Naive thymus-derived CD8-positive, alpha-beta T cell (primary cell): Measurements from ENCODE around the gene LMBR1. TPM values are rescaled to one million over a fixed set of nuclear protein-coding genes. Genes with fewer than 3 reads are reported as not detected.
"Not testable (repeated sequence)": the region's sequence is repeated elsewhere in the genome, so short reads cannot be mapped to it uniquely, and the experiment has no call there.

Source experiments
- ATAC-seq, 2 donors: fragments of 150-1000 bp; cut with Tn5 transposase in 1 of 2; sonication (Bioruptor Pico), chemical (Tn5 transposase) in 1 of 2; 1 replicate in 1 of 2; 2 replicates in 1 of 2; pipeline ENCODE4 v1.10.0; 2021; ENCODE audit warnings: mild to moderate bottlenecking in 2 of 2, moderate library complexity in 2 of 2
- POLR2A ChIA-PET: fragments of 350-600 bp; sonication (Branson Sonifier 250); formaldehyde crosslinking; loops from one replicate; lab custom pipeline; 2021; ENCODE audit warnings: antibody characterized with exemption; lab: Charles Lee
- DNase-seq, 10 donors: peaks; one replicate each; pipeline versions ENCODE4 v3.0.0 to v3.0.0-alpha.2; 2020 to 2022
- H3K27ac Mint-ChIP-seq, 10 donors: one replicate each; pipeline ENCODE4 v1.8.0; 2020 to 2022; ENCODE audit warnings: mild to moderate bottlenecking in 10 of 10, mixed read lengths in 10 of 10, moderate library complexity in 4 of 10, inconsistent platforms in 1 of 10
- H3K27me3 Mint-ChIP-seq, 5 donors: one replicate each; pipeline ENCODE4 v1.8.0; 2021 to 2022; ENCODE audit warnings: mixed read lengths in 5 of 5
- H3K36me3 Mint-ChIP-seq, 3 donors: one replicate each; pipeline ENCODE4 v1.8.0; 2020 to 2022; ENCODE audit warnings: mixed read lengths in 3 of 3, mild to moderate bottlenecking in 2 of 3, inconsistent platforms in 1 of 3
- H3K4me1 Mint-ChIP-seq, 4 donors: one replicate each; pipeline ENCODE4 v1.8.0; 2021 to 2022; ENCODE audit warnings: mixed read lengths in 4 of 4
- H3K4me3 Mint-ChIP-seq, 10 donors: one replicate each; pipeline ENCODE4 v1.8.0; 2020 to 2022; ENCODE audit warnings: mild to moderate bottlenecking in 10 of 10, mixed read lengths in 10 of 10, moderate library complexity in 6 of 10, inconsistent platforms in 1 of 10
- H3K9me3 Mint-ChIP-seq, 9 donors: one replicate each; pipeline ENCODE4 v1.8.0; 2020 to 2022; ENCODE audit warnings: mixed read lengths in 9 of 9, mild to moderate bottlenecking in 3 of 9, inconsistent platforms in 1 of 9, moderate library complexity in 1 of 9
- polyA plus RNA-seq, 3 donors: library from polyadenylated mRNA; unstranded; fragments of 300-500 nt; fragmentation: Illumina TruSeq; gene quantifications; one replicate each; pipeline ENCODE4 v1.2.3, GENCODE V29; 2021
- total RNA-seq, 8 experiments: library from RNA in 2 of 8; stranded (reverse) in 2 of 8; gene quantifications; one replicate each; pipeline ENCODE4 v1.2.3 and lab custom pipeline; 2021 to 2026

LMBR1 gene
- total and polyA plus RNA-seq, 5 experiments from 2014 or later: 41.9 to 157 (median 45.9) TPM

- ATAC-seq (no peak), DNase-seq (peak in 1 of 10 donors; percentile 7)
- Mint-ChIP-seq H3K4me1 (peaks cover 0 to 6% (median 0%) of the 10 kb centered on the region in 4 donors), H3K4me3 (no peak overlapping the region), H3K36me3 (peaks cover 2 to 53% (median 8%) of the 10 kb centered on the region in 3 donors), H3K27ac (peak overlapping the region in 1 of 10 donors; percentile 43), H3K9me3 (no peaks in the 10 kb centered on the region), H3K27me3 (no peaks in the 10 kb centered on the region)
- POLR2A ChIA-PET: no interaction called here
Observed at GRCh38 chr7:156816943-156817572, 75.9 kb downstream of the LMBR1 start.

GRCh38 chr7:156811706-156812105, 81.3 kb downstream of the LMBR1 start:
- H3K4me3 Mint-ChIP-seq: peak overlapping the region in 1 of 10 donors; percentile 33
- peaks cover 7 to 55% (median 10%) of the 10 kb centered on the region in 3 donors for H3K36me3 Mint-ChIP-seq
- POLR2A ChIA-PET: no interaction called here
- ATAC-seq (no peak), DNase-seq (no peak)
- H3K27me3 Mint-ChIP-seq: no peaks in the 10 kb centered on the region
- peak overlapping the region in 1 of 10 donors; percentile 58 for H3K27ac Mint-ChIP-seq
- H3K9me3 Mint-ChIP-seq: no peaks in the 10 kb centered on the region
- peaks cover 0 to 9% (median 4%) of the 10 kb centered on the region in 4 donors for H3K4me1 Mint-ChIP-seq

GRCh38 chr7:156803656-156804055, 89.3 kb downstream of the LMBR1 start:
- H3K9me3 Mint-ChIP-seq, ATAC-seq, H3K4me1 Mint-ChIP-seq, H3K27me3 Mint-ChIP-seq, H3K4me3 Mint-ChIP-seq, DNase-seq, POLR2A ChIA-PET, H3K27ac Mint-ChIP-seq: not testable (repeated sequence)
- H3K36me3 Mint-ChIP-seq: peaks cover 16 to 55% (median 25%) of the 10 kb centered on the region in 3 donors

GRCh38 chr7:156802214-156802613, 90.8 kb downstream of the LMBR1 start:
- Mint-ChIP-seq H3K9me3 (peaks cover 0 to 2% (median 0%) of the 10 kb centered on the region in 9 donors), H3K4me1 (peaks cover 0 to 4% (median 2%) of the 10 kb centered on the region in 4 donors), H3K4me3 (no peak overlapping the region), H3K27ac (no peak overlapping the region), H3K27me3 (no peaks in the 10 kb centered on the region), H3K36me3 (peaks cover 16 to 55% (median 25%) of the 10 kb centered on the region in 3 donors)
- ATAC-seq: no peak
- POLR2A ChIA-PET: no interaction called here
- no peak for DNase-seq

GRCh38 chr7:156795415-156795814, 97.6 kb downstream of the LMBR1 start:
- Mint-ChIP-seq H3K9me3 (no peaks in the 10 kb centered on the region), H3K27me3 (no peaks in the 10 kb centered on the region), H3K27ac (peak overlapping the region in 1 of 10 donors; percentile 25), H3K4me1 (peaks cover 0 to 7% (median 2%) of the 10 kb centered on the region in 4 donors), H3K36me3 (peaks cover 1 to 57% (median 30%) of the 10 kb centered on the region in 3 donors), H3K4me3 (no peak overlapping the region)
- POLR2A ChIA-PET: no interaction called here
- ATAC-seq (no peak), DNase-seq (no peak)

- Mint-ChIP-seq H3K27ac (no peak overlapping the region), H3K4me1 (peaks cover 0 to 7% (median under 1%) of the 10 kb centered on the region in 4 donors), H3K4me3 (no peak overlapping the region), H3K36me3 (peaks cover 0 to 43% (median 21%) of the 10 kb centered on the region in 3 donors), H3K27me3 (no peaks in the 10 kb centered on the region), H3K9me3 (no peaks in the 10 kb centered on the region)
- no peak for ATAC-seq
- POLR2A ChIA-PET: no interaction called here
- DNase-seq: no peak
Observed at GRCh38 chr7:156793334-156793733, 99.6 kb downstream of the LMBR1 start.

- H3K36me3 Mint-ChIP-seq: peaks cover 0 to 39% (median 21%) of the 10 kb centered on the region in 3 donors
- no peak overlapping the region for H3K4me3 Mint-ChIP-seq
- no peak for DNase-seq
- no peak for ATAC-seq
- no peak overlapping the region for H3K27ac Mint-ChIP-seq
- POLR2A ChIA-PET: no interaction called here
- peaks cover 0 to 7% (median under 1%) of the 10 kb centered on the region in 4 donors for H3K4me1 Mint-ChIP-seq
- no peaks in the 10 kb centered on the region for H3K27me3 Mint-ChIP-seq
- H3K9me3 Mint-ChIP-seq: no peaks in the 10 kb centered on the region
Observed at GRCh38 chr7:156792611-156793010, 100.4 kb downstream of the LMBR1 start.

GRCh38 chr7:156791241-156791640, 101.7 kb downstream of the LMBR1 start:
- Mint-ChIP-seq H3K27ac (no peak overlapping the region), H3K36me3 (peaks cover 0 to 32% (median 20%) of the 10 kb centered on the region in 3 donors), H3K4me3 (no peak overlapping the region), H3K9me3 (no peaks in the 10 kb centered on the region), H3K27me3 (no peaks in the 10 kb centered on the region), H3K4me1 (peaks cover 0 to 7% (median under 1%) of the 10 kb centered on the region in 4 donors)
- no peak for ATAC-seq
- POLR2A ChIA-PET: no interaction called here
- no peak for DNase-seq

GRCh38 chr7:156790264-156790663, 102.7 kb downstream of the LMBR1 start:
- POLR2A ChIA-PET: no interaction called here
- DNase-seq (no peak), ATAC-seq (no peak)
- H3K27me3 Mint-ChIP-seq: no peaks in the 10 kb centered on the region
- peaks cover 0 to 24% (median 13%) of the 10 kb centered on the region in 3 donors for H3K36me3 Mint-ChIP-seq
- H3K4me3 Mint-ChIP-seq: no peak overlapping the region
- H3K9me3 Mint-ChIP-seq: no peaks in the 10 kb centered on the region
- H3K4me1 Mint-ChIP-seq: peaks cover 0 to 7% (median under 1%) of the 10 kb centered on the region in 4 donors
- H3K27ac Mint-ChIP-seq: no peak overlapping the region

GRCh38 chr7:156785998-156786543, 106.9 kb downstream of the LMBR1 start:
- H3K27me3 Mint-ChIP-seq: no peaks in the 10 kb centered on the region
- no peaks in the 10 kb centered on the region for H3K9me3 Mint-ChIP-seq
- no peak overlapping the region for H3K27ac Mint-ChIP-seq
- ATAC-seq: no peak
- no peak for DNase-seq
- peaks cover 0 to 30% (median 7%) of the 10 kb centered on the region in 3 donors for H3K36me3 Mint-ChIP-seq
- no peak overlapping the region for H3K4me3 Mint-ChIP-seq
- POLR2A ChIA-PET: no interaction called here
- peaks cover 6 to 13% (median 9%) of the 10 kb centered on the region in 4 donors for H3K4me1 Mint-ChIP-seq

GRCh38 chr7:156783864-156784263, 109.1 kb downstream of the LMBR1 start:
- ATAC-seq: no peak
- POLR2A ChIA-PET: no interaction called here

GRCh38 chr7:156781972-156782371, 111.0 kb downstream of the LMBR1 start:
- ATAC-seq (no peak), DNase-seq (no peak)
- peaks cover 13 to 25% (median 23%) of the 10 kb centered on the region in 4 donors for H3K4me1 Mint-ChIP-seq
- POLR2A ChIA-PET: no interaction called here
- H3K27ac Mint-ChIP-seq: peak overlapping the region in 1 of 10 donors; percentile 14
- H3K27me3 Mint-ChIP-seq: no peaks in the 10 kb centered on the region
- H3K36me3 Mint-ChIP-seq: peaks cover 11 to 39% (median 17%) of the 10 kb centered on the region in 3 donors
- H3K4me3 Mint-ChIP-seq: no peak overlapping the region
- H3K9me3 Mint-ChIP-seq: peaks cover 0 to 3% (median 0%) of the 10 kb centered on the region in 9 donors

More at GRCh38 chr7:156783864-156784263, 109.1 kb downstream of the LMBR1 start:
- DNase-seq: no peak
- H3K4me1 Mint-ChIP-seq: peaks cover 7 to 18% (median 15%) of the 10 kb centered on the region in 4 donors
- no peak overlapping the region for H3K4me3 Mint-ChIP-seq
- no peaks in the 10 kb centered on the region for H3K9me3 Mint-ChIP-seq
- no peaks in the 10 kb centered on the region for H3K27me3 Mint-ChIP-seq
- H3K27ac Mint-ChIP-seq: peak overlapping the region in 1 of 10 donors; percentile 36
- peaks cover 0 to 33% (median 9%) of the 10 kb centered on the region in 3 donors for H3K36me3 Mint-ChIP-seq

- no peak for ATAC-seq
- no peak overlapping the region for H3K4me3 Mint-ChIP-seq
- no peak overlapping the region for H3K27ac Mint-ChIP-seq
- no peak for DNase-seq
- peaks cover 15 to 44% (median 22%) of the 10 kb centered on the region in 3 donors for H3K36me3 Mint-ChIP-seq
- H3K9me3 Mint-ChIP-seq: peaks cover 0 to 3% (median 0%) of the 10 kb centered on the region in 9 donors
- POLR2A ChIA-PET: no interaction called here
- H3K27me3 Mint-ChIP-seq: no peaks in the 10 kb centered on the region
- peaks cover 13 to 32% (median 24%) of the 10 kb centered on the region in 4 donors for H3K4me1 Mint-ChIP-seq
Observed at GRCh38 chr7:156780724-156781455, 112.1 kb downstream of the LMBR1 start.
